ENCODE results near the gene MYADM. TPM values are rescaled to one million over a fixed set of nuclear protein-coding genes. Genes with fewer than 3 reads are reported as not detected.

Gene MYADM, protein sequence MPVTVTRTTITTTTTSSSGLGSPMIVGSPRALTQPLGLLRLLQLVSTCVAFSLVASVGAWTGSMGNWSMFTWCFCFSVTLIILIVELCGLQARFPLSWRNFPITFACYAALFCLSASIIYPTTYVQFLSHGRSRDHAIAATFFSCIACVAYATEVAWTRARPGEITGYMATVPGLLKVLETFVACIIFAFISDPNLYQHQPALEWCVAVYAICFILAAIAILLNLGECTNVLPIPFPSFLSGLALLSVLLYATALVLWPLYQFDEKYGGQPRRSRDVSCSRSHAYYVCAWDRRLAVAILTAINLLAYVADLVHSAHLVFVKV
- total RNA-seq (2021) (78.6 to 86.4 TPM (median 79.7 TPM) in 3 replicates), Bru-seq, nascent RNA (percentile 73 among the genes with signal in this experiment)
- long read RNA-seq, experiment 1, transcript MYADM-204 (3 exons, 3,056 nt), result minor isoform, 50 of 198 reads
- long read RNA-seq, experiment 1, transcript MYADM-207 (3 exons, 1,009 nt), result minor isoform, 53 of 198 reads
- long read RNA-seq, experiment 1, transcript MYADM-202 (2 exons, 1,492 nt), result major isoform, 56 of 198 reads
- long read RNA-seq, experiment 1, transcript MYADM-203 (3 exons, 3,186 nt), result minor isoform, 9 of 198 reads
- long read RNA-seq, experiment 1, partial matches to known transcripts, result 22 of 198 reads
- long read RNA-seq, experiment 1, other reads (novel, unspliced or antisense), result 6 of 198 reads
- long read RNA-seq, experiment 2, transcript MYADM-204 (3 exons, 3,056 nt), result minor isoform, 8 of 73 reads
- long read RNA-seq, experiment 2, transcript MYADM-202 (2 exons, 1,492 nt), result major isoform, 14 of 73 reads
- long read RNA-seq, experiment 2, transcript MYADM-207 (3 exons, 1,009 nt), result minor isoform, 6 of 73 reads
- long read RNA-seq, experiment 2, partial matches to known transcripts, result 0 of 73 reads
- long read RNA-seq, experiment 2, other reads (novel, unspliced or antisense), result 43 of 73 reads
- long read RNA-seq, experiment 3, transcript MYADM-204 (3 exons, 3,056 nt), result major isoform, 8 of 14 reads
- long read RNA-seq, experiment 3, partial matches to known transcripts, result 0 of 14 reads
- long read RNA-seq, experiment 3, other reads (novel, unspliced or antisense), result 2 of 14 reads

DNA sequence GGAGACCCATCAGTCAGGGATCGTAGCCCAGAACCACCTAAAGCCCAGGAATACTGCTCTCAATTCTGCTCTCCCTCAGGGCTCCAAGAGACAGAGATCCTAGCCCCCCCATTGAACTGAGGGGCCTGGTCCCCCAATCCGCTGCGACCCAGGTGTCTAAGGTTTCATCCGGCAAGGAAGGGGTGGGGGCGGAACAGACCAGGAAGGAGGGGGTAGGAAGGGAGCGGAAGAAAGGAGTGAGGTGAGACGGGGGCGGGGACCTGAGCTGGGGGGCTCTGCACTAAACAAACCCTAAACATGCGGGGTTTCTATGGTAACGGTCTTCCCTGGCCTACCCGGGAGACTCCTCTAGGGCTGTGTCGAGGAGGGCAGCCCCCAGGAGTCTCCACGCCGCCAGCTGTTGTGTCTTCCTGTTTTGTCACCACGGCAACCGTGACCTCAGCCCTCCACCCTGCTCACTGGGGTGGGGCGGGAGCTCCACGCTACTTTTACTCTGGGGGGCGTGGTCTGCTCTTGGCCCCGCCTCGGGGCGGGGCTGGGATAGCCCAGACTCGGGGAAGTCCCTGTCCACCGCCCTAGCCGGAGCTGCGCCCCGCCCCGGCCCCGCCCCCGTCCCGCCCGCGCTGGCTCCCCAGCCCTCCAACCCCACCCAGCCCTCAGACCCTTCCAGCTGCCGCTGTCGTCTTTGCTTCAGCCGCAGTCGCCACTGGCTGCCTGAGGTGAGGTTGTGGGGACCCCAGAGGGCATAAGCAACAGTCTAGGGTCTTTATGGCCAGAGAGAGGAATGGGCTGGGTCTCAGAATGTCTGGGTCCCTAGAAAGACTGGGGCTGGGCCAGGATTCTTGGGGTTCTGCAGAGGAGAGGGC, at the start of gene MYADM:
Gene MYADM, plus strand, starts transcription at position 659 of the 866 bp plus-strand sequence. CDS start 5,647 bp downstream, outside the sequence.
- 0 out of 2 replicates have a peak, but pooled peaks have one; percentile 8 for TF ChIP-seq GABPB1 (CRISPR knock-in tag; IDR thresholded peaks at IDR 0.05)
- peak; percentile 83 for TF ChIP-seq SP1 (CRISPR knock-in tag; conservative IDR thresholded peaks at IDR 0.05)
- TF ChIP-seq, protein P1, sequence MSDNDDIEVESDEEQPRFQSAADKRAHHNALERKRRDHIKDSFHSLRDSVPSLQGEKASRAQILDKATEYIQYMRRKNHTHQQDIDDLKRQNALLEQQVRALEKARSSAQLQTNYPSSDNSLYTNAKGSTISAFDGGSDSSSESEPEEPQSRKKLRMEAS (CRISPR knock-in tag; IDR thresholded peaks at IDR 0.05), result peak; percentile 41; the same call in 1 of the 2 replicates
- TF ChIP-seq ZNF232 (CRISPR knock-in tag; IDR thresholded peaks at IDR 0.05), result 0 out of 2 replicates have a peak, but pooled peaks have one; percentile 20
- TF ChIP-seq, protein P2, sequence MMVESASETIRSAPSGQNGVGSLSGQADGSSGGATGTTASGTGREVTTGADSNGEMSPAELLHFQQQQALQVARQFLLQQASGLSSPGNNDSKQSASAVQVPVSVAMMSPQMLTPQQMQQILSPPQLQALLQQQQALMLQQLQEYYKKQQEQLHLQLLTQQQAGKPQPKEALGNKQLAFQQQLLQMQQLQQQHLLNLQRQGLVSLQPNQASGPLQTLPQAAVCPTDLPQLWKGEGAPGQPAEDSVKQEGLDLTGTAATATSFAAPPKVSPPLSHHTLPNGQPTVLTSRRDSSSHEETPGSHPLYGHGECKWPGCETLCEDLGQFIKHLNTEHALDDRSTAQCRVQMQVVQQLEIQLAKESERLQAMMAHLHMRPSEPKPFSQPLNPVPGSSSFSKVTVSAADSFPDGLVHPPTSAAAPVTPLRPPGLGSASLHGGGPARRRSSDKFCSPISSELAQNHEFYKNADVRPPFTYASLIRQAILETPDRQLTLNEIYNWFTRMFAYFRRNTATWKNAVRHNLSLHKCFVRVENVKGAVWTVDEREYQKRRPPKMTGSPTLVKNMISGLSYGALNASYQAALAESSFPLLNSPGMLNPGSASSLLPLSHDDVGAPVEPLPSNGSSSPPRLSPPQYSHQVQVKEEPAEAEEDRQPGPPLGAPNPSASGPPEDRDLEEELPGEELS (CRISPR knock-in tag; IDR thresholded peaks at IDR 0.05), result peak; percentile 38; the same call in 1 of the 2 replicates
- TF ChIP-seq, protein P3, sequence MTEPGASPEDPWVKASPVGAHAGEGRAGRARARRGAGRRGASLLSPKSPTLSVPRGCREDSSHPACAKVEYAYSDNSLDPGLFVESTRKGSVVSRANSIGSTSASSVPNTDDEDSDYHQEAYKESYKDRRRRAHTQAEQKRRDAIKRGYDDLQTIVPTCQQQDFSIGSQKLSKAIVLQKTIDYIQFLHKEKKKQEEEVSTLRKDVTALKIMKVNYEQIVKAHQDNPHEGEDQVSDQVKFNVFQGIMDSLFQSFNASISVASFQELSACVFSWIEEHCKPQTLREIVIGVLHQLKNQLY (CRISPR knock-in tag; IDR thresholded peaks at IDR 0.05), result no peak
- TF ChIP-seq, protein P4, sequence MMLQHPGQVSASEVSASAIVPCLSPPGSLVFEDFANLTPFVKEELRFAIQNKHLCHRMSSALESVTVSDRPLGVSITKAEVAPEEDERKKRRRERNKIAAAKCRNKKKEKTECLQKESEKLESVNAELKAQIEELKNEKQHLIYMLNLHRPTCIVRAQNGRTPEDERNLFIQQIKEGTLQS (CRISPR knock-in tag; conservative IDR thresholded peaks at IDR 0.05), result no peak
- peak; percentile 53; the same call in 1 of the 2 replicates for TF ChIP-seq FOXK1 (CRISPR knock-in tag; IDR thresholded peaks at IDR 0.05)
- Mint-ChIP-seq H3K9me3 (no peaks in the 10 kb centered on the region), H3K27me3 (ENCODE audit: low read depth) (peaks cover 5% of the 10 kb centered on the region), H3K4me3 (peak within 1 kb of the TSS; percentile 93), H3K4me1 (peaks cover 19% of the 10 kb centered on the region), H3K36me3 (peaks cover 10% of the 10 kb centered on the region), H3K27ac (peak within 1 kb of the TSS; percentile 99)
- ATAC-seq, result peak; percentile 71
- peak; percentile 100 for DNase-seq (ENCODE audit: low spot score)
- POLR2A ChIA-PET, result interaction anchor here (0.5 to 4.1 kb wide), 33 partner anchors 9 to 811 kb away, joined by 3 to 43 read pairs (median 5); partner anchors contain the start of genes CACNG7, CNOT3, PRKCG and PRPF31
- CTCF ChIA-PET, result interaction anchor here (0.8 to 4.8 kb wide), 20 partner anchors 10 to 269 kb away, joined by 3 to 40 read pairs (median 8); partner anchors contain the start of genes CNOT3 and PRKCG

DNA sequence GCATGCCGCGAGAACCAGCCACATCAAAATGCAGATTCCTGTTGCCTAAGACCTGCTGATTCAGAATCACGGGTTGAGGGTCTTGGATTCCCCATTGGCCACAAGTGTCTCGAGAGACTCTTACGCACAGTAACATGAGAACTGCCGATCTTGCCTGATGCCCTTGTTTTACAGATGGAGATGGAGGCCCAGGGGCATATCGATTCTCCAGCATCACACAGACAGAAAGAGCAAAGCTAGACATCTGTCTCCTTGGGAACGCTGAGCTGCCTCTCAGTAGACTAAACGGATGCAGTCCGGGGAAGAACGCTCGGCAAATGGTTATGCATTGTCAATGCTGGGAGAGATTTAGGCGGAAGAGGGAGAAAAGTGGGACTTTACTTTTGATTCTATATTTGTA, 48.9 kb upstream of the MYADM start:
- ATAC-seq (peak; percentile 73), DNase-seq (ENCODE audit: low spot score) (no peak)
- 0 out of 2 replicates have a peak overlapping the region, but pooled peaks have one; percentile 36 for H3K4me3 Mint-ChIP-seq
- peak overlapping the region; percentile 98 for H3K27ac Mint-ChIP-seq
- H3K27me3 Mint-ChIP-seq (ENCODE audit: low read depth), result no peaks in the 10 kb centered on the region
- POLR2A ChIA-PET, result no interaction called here
- no peaks in the 10 kb centered on the region for H3K9me3 Mint-ChIP-seq
- H3K4me1 Mint-ChIP-seq, result peaks cover 6% of the 10 kb centered on the region
- peaks cover 3% of the 10 kb centered on the region; the same call in 1 of the 2 replicates for H3K36me3 Mint-ChIP-seq
- CTCF ChIA-PET, result interaction anchor here (1.3 to 1.8 kb wide), 5 partner anchors 8 to 211 kb away, joined by 3 to 9 read pairs (median 4); no protein-coding TSS in a partner anchor
- TF ChIP-seq ATF2 (CRISPR knock-in tag; IDR thresholded peaks at IDR 0.05; ENCODE audit: borderline replicate concordance, low read depth), result no peak
- TF ChIP-seq RORB (CRISPR knock-in tag; IDR thresholded peaks at IDR 0.05), result no peak
- no peak for TF ChIP-seq SMAD4 (CRISPR knock-in tag; IDR thresholded peaks at IDR 0.05)
- TF ChIP-seq, protein P5, sequence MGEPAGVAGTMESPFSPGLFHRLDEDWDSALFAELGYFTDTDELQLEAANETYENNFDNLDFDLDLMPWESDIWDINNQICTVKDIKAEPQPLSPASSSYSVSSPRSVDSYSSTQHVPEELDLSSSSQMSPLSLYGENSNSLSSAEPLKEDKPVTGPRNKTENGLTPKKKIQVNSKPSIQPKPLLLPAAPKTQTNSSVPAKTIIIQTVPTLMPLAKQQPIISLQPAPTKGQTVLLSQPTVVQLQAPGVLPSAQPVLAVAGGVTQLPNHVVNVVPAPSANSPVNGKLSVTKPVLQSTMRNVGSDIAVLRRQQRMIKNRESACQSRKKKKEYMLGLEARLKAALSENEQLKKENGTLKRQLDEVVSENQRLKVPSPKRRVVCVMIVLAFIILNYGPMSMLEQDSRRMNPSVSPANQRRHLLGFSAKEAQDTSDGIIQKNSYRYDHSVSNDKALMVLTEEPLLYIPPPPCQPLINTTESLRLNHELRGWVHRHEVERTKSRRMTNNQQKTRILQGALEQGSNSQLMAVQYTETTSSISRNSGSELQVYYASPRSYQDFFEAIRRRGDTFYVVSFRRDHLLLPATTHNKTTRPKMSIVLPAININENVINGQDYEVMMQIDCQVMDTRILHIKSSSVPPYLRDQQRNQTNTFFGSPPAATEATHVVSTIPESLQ (CRISPR knock-in tag; IDR thresholded peaks at IDR 0.05), result no peak
- no peak for TF ChIP-seq CREM (CRISPR knock-in tag; IDR thresholded peaks at IDR 0.05)
- TF ChIP-seq, protein P6, sequence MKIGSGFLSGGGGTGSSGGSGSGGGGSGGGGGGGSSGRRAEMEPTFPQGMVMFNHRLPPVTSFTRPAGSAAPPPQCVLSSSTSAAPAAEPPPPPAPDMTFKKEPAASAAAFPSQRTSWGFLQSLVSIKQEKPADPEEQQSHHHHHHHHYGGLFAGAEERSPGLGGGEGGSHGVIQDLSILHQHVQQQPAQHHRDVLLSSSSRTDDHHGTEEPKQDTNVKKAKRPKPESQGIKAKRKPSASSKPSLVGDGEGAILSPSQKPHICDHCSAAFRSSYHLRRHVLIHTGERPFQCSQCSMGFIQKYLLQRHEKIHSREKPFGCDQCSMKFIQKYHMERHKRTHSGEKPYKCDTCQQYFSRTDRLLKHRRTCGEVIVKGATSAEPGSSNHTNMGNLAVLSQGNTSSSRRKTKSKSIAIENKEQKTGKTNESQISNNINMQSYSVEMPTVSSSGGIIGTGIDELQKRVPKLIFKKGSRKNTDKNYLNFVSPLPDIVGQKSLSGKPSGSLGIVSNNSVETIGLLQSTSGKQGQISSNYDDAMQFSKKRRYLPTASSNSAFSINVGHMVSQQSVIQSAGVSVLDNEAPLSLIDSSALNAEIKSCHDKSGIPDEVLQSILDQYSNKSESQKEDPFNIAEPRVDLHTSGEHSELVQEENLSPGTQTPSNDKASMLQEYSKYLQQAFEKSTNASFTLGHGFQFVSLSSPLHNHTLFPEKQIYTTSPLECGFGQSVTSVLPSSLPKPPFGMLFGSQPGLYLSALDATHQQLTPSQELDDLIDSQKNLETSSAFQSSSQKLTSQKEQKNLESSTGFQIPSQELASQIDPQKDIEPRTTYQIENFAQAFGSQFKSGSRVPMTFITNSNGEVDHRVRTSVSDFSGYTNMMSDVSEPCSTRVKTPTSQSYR (CRISPR knock-in tag; IDR thresholded peaks at IDR 0.05), result no peak
- no peak for TF ChIP-seq NR2C2 (CRISPR knock-in tag; IDR thresholded peaks at IDR 0.05)
- TF ChIP-seq ZNF425 (CRISPR knock-in tag; conservative IDR thresholded peaks at IDR 0.05), result no peak

Data from WTC11 (cell line).